T-helper 17 cell (primary cell): Measurements from ENCODE around the gene AHNAK2. TPM values are rescaled to one million over a fixed set of nuclear protein-coding genes. Genes with fewer than 3 reads are reported as not detected.

Experiments
- ATAC-seq: fragments of 150-1000 bp; cut with Tn5 transposase; 2 replicates; pipeline ENCODE4 v1.10.0; 2021; ENCODE audit warnings: mild to moderate bottlenecking, moderate library complexity
- DNase-seq, 3 donors: peaks; one replicate each; pipeline versions ENCODE4 v3.0.0 to v3.0.0-alpha.2; 2020 to 2021
- H3K9me3 ChIP-seq: one replicate; pipeline ENCODE4 v1.7.0; 2013; ENCODE audit warnings: low read length, mild to moderate bottlenecking; ENCODE audit not compliant: control insufficient read depth, poor library complexity, severe bottlenecking
- H3K27ac Mint-ChIP-seq: one replicate; pipeline ENCODE4 v1.8.0; 2022; ENCODE audit warnings: mild to moderate bottlenecking, moderate library complexity, mixed read lengths
- H3K27me3 Mint-ChIP-seq: one replicate; pipeline ENCODE4 v1.8.0; 2022; ENCODE audit warnings: mixed read lengths
- H3K36me3 Mint-ChIP-seq: one replicate; pipeline ENCODE4 v1.8.0; 2022; ENCODE audit warnings: low read depth, mixed read lengths
- H3K4me1 Mint-ChIP-seq: one replicate; pipeline ENCODE4 v1.8.0; 2022; ENCODE audit warnings: mild to moderate bottlenecking, mixed read lengths
- H3K4me3 Mint-ChIP-seq: one replicate; pipeline ENCODE4 v1.8.0; 2022; ENCODE audit warnings: mild to moderate bottlenecking, moderate library complexity, mixed read lengths
- total RNA-seq, 4 donors: library from RNA in 2 of 4; stranded (reverse) in 2 of 4; gene quantifications; one replicate each; pipeline ENCODE4 v1.2.3 and lab custom pipeline; 2022 to 2026

Gene AHNAK2
- total RNA-seq, 2 donors from 2014 or later = not detected

- ATAC-seq = no peak
- Mint-ChIP-seq H3K36me3 (peaks cover 3% of the 10 kb centered on the region), H3K4me3 (peak overlapping the region; percentile 77), H3K27ac (peak overlapping the region; percentile 57), H3K4me1 (peaks cover 23% of the 10 kb centered on the region), H3K27me3 (peaks cover 30% of the 10 kb centered on the region)
- no peaks in the 10 kb centered on the region for H3K9me3 ChIP-seq
- no peak for DNase-seq
These were observed 845 bp upstream of the AHNAK2 start for GRCh38 chr14:104978746-104979691.

- ATAC-seq (no peak), DNase-seq (no peak)
- H3K9me3 ChIP-seq = no peaks in the 10 kb centered on the region
- H3K27me3 Mint-ChIP-seq = peaks cover 30% of the 10 kb centered on the region
- H3K27ac Mint-ChIP-seq = peak overlapping the region; percentile 67
- peaks cover 3% of the 10 kb centered on the region for H3K36me3 Mint-ChIP-seq
- peaks cover 20% of the 10 kb centered on the region for H3K4me1 Mint-ChIP-seq
- H3K4me3 Mint-ChIP-seq = peak overlapping the region; percentile 86
These were observed 1.0 kb downstream of the AHNAK2 start for GRCh38 chr14:104977008-104977680.

GRCh38 chr14:104976198-104977007 is 1.8 kb downstream of the AHNAK2 start:
- H3K27ac Mint-ChIP-seq = peak overlapping the region; percentile 39
- peaks cover 3% of the 10 kb centered on the region for H3K36me3 Mint-ChIP-seq
- peak; percentile 79 to 88 (median 83) for DNase-seq
- peaks cover 30% of the 10 kb centered on the region for H3K27me3 Mint-ChIP-seq
- peak overlapping the region; percentile 86 for H3K4me3 Mint-ChIP-seq
- H3K9me3 ChIP-seq = no peaks in the 10 kb centered on the region
- peaks cover 20% of the 10 kb centered on the region for H3K4me1 Mint-ChIP-seq
- ATAC-seq = peak; percentile 81

- Mint-ChIP-seq H3K27me3 (peaks cover 30% of the 10 kb centered on the region), H3K36me3 (peaks cover 3% of the 10 kb centered on the region), H3K27ac (peak overlapping the region; percentile 39), H3K4me1 (peaks cover 20% of the 10 kb centered on the region), H3K4me3 (peak overlapping the region; percentile 82)
- H3K9me3 ChIP-seq = no peaks in the 10 kb centered on the region
- DNase-seq (peak in 1 of 3 donors; percentile 8), ATAC-seq (peak; percentile 26)
These were observed 2.5 kb downstream of the AHNAK2 start for GRCh38 chr14:104975481-104976197.

- H3K36me3 Mint-ChIP-seq = peaks cover 2% of the 10 kb centered on the region
- H3K27me3 Mint-ChIP-seq = peaks cover 27% of the 10 kb centered on the region
- no peaks in the 10 kb centered on the region for H3K9me3 ChIP-seq
- peaks cover 17% of the 10 kb centered on the region for H3K4me1 Mint-ChIP-seq
- ATAC-seq (no peak), DNase-seq (peak in 1 of 3 donors; percentile 8)
- no peak overlapping the region for H3K27ac Mint-ChIP-seq
- H3K4me3 Mint-ChIP-seq = no peak overlapping the region
These were observed 3.3 kb downstream of the AHNAK2 start for GRCh38 chr14:104974665-104975390.

- H3K4me1 Mint-ChIP-seq = peaks cover 11% of the 10 kb centered on the region
- H3K27ac Mint-ChIP-seq = no peak overlapping the region
- DNase-seq = peak in 1 of 3 donors; percentile 10
- H3K27me3 Mint-ChIP-seq = peaks cover 25% of the 10 kb centered on the region
- H3K36me3 Mint-ChIP-seq = no peaks in the 10 kb centered on the region
- no peak for ATAC-seq
- H3K9me3 ChIP-seq = no peaks in the 10 kb centered on the region
- no peak overlapping the region for H3K4me3 Mint-ChIP-seq
These were observed 4.0 kb downstream of the AHNAK2 start for GRCh38 chr14:104974146-104974541.

- Mint-ChIP-seq H3K36me3 (no peaks in the 10 kb centered on the region), H3K27ac (no peak overlapping the region), H3K27me3 (peaks cover 27% of the 10 kb centered on the region), H3K4me1 (peaks cover 10% of the 10 kb centered on the region), H3K4me3 (no peak overlapping the region)
- no peaks in the 10 kb centered on the region for H3K9me3 ChIP-seq
- peak in 1 of 3 donors; percentile 8 for DNase-seq
- ATAC-seq = no peak
These were observed 4.6 kb downstream of the AHNAK2 start for GRCh38 chr14:104973385-104974145.

- peaks cover 10% of the 10 kb centered on the region for H3K4me1 Mint-ChIP-seq
- peaks cover 31% of the 10 kb centered on the region for H3K27me3 Mint-ChIP-seq
- peak in 1 of 3 donors; percentile 2 for DNase-seq
- no peaks in the 10 kb centered on the region for H3K36me3 Mint-ChIP-seq
- H3K9me3 ChIP-seq = no peaks in the 10 kb centered on the region
- ATAC-seq = no peak
- H3K4me3 Mint-ChIP-seq = no peak overlapping the region
- H3K27ac Mint-ChIP-seq = no peak overlapping the region
These were observed 5.1 kb downstream of the AHNAK2 start for GRCh38 chr14:104973135-104973384.

- ATAC-seq (no peak), DNase-seq (peak in 1 of 3 donors; percentile 8)
- Mint-ChIP-seq H3K36me3 (no peaks in the 10 kb centered on the region), H3K27me3 (peaks cover 34% of the 10 kb centered on the region), H3K27ac (no peak overlapping the region), H3K4me1 (peaks cover 7% of the 10 kb centered on the region), H3K4me3 (no peak overlapping the region)
- no peaks in the 10 kb centered on the region for H3K9me3 ChIP-seq
These were observed 5.7 kb downstream of the AHNAK2 start for GRCh38 chr14:104972301-104973134.

GRCh38 chr14:104971447-104972240 is 6.5 kb downstream of the AHNAK2 start:
- Mint-ChIP-seq H3K4me3 (no peak overlapping the region), H3K36me3 (no peaks in the 10 kb centered on the region), H3K27ac (no peak overlapping the region), H3K4me1 (peaks cover 7% of the 10 kb centered on the region), H3K27me3 (peaks cover 27% of the 10 kb centered on the region)
- ATAC-seq (no peak), DNase-seq (no peak)
- H3K9me3 ChIP-seq = no peaks in the 10 kb centered on the region
